ENCODE results near the gene TSKS. TPM values are rescaled to one million over a fixed set of nuclear protein-coding genes. Genes with fewer than 3 reads are reported as not detected.

Gene TSKS
- total RNA-seq, 1 experiment from 2014 or later, result 0.76 TPM

GRCh38 chr19:49692147-49692506 lies 71.0 kb downstream of the TSKS start:
- Histone ChIP-seq H3K27ac (ENCODE audit: low read depth, low read length) (no peak overlapping the region), H3K9me3 (ENCODE audit: control insufficient read depth in 1 of 2, insufficient read depth in 1 of 2, low read depth in 1 of 2, low read length in 2 of 2) (no peaks in the 10 kb centered on the region), H3K27me3 (ENCODE audit: insufficient read depth, low read length) (no peaks in the 10 kb centered on the region), H3K36me3 (ENCODE audit: control insufficient read depth in 1 of 2, insufficient read depth in 2 of 2, low read length in 2 of 2) (peaks cover 5 to 9% of the 10 kb centered on the region in 2 experiments; a peak in 2 of 4 replicates), H3K4me3 (replicated peaks in 1 of 2; ENCODE audit: low read depth in 1 of 2, low read length in 2 of 2) (no peak overlapping the region), H3K9me2 (ENCODE audit: insufficient read depth) (no peaks in the 10 kb centered on the region), H3K4me2 (ENCODE audit: low read length) (no peak overlapping the region), H2AFZ (ENCODE audit: low read depth, low read length, poor library complexity, severe bottlenecking) (no peak overlapping the region), H3K4me1 (ENCODE audit: control insufficient read depth in 1 of 2, insufficient read depth in 2 of 2, low read length in 2 of 2) (peaks cover 0 to 26% of the 10 kb centered on the region in 2 experiments; a peak in 2 of 4 replicates), H3K9ac (ENCODE audit: low read length) (no peak overlapping the region), H3K79me2 (ENCODE audit: insufficient read depth, low read length) (no peaks in the 10 kb centered on the region), H4K20me1 (ENCODE audit: insufficient read depth) (no peaks in the 10 kb centered on the region)
- no TSS peak for BruUV-seq (replicated peaks)
- POLR2A ChIA-PET, result no interaction called here
- intact Hi-C loops (cut with micrococcal nuclease), result no loop called here
- TF ChIP-seq CBX3 (IDR thresholded peaks at IDR 0.05; ENCODE audit: low read depth), result no peak
- no peak for TF ChIP-seq CEBPB (IDR thresholded peaks at IDR 0.05; ENCODE audit: low read depth)
- peak; percentile 33 for TF ChIP-seq POLR2A (IDR thresholded peaks at IDR 0.05; ENCODE audit: borderline replicate concordance, extremely low read depth, insufficient read depth, insufficient read length)
- no peak for DNase-seq (ENCODE audit: low read depth, low spot score)
- ATAC-seq, result no peak
- RAD21 ChIA-PET (ENCODE audit: low non-redundant PET in 1 of 2, low total read pairs in 2 of 2, uncharacterized antibody in 2 of 2, unreplicated experiment in 2 of 2), result no interaction called here
- CTCF ChIA-PET, result no interaction called here

- peak overlapping the region; percentile 28 to 58 for H3K4me3 ChIP-seq (replicated peaks in 1 of 2; ENCODE audit: low read depth in 1 of 2, low read length in 2 of 2)
- no peak for TF ChIP-seq SP1 (IDR thresholded peaks at IDR 0.05; ENCODE audit: low read depth)
- no peak for TF ChIP-seq CBX3 (IDR thresholded peaks at IDR 0.05; ENCODE audit: low read depth)
- no peak for TF ChIP-seq YY1 (IDR thresholded peaks at IDR 0.05; ENCODE audit: extremely low read depth, insufficient replicate concordance, low read depth, low read length)
- TF ChIP-seq SIN3A (IDR thresholded peaks at IDR 0.05; ENCODE audit: low read depth), result no peak
- TF ChIP-seq SRF (IDR thresholded peaks at IDR 0.05; ENCODE audit: low read depth), result no peak
- TF ChIP-seq EGR1 (IDR thresholded peaks at IDR 0.05; ENCODE audit: low read depth), result no peak
- no peak for TF ChIP-seq POLR2A (IDR thresholded peaks at IDR 0.05; ENCODE audit: borderline replicate concordance, extremely low read depth, insufficient read depth, insufficient read length)
- no peak for TF ChIP-seq RAD21 (IDR thresholded peaks at IDR 0.05; ENCODE audit: low read depth)
- no peak for TF ChIP-seq ZBTB33 (IDR thresholded peaks at IDR 0.05; ENCODE audit: extremely low read depth, insufficient replicate concordance, low read length)
- H2AFZ ChIP-seq (ENCODE audit: low read depth, low read length, poor library complexity, severe bottlenecking), result no peak overlapping the region
- no peak for ATAC-seq
- H3K9me2 ChIP-seq (ENCODE audit: insufficient read depth), result no peaks in the 10 kb centered on the region
- peak overlapping the region; percentile 80 for H3K4me2 ChIP-seq (ENCODE audit: low read length)
- CTCF ChIA-PET, result interaction anchor here (1.2 kb wide), 1 partner anchor 11 kb away, joined by 3 read pairs; no protein-coding TSS in a partner anchor
- no peak for DNase-seq (ENCODE audit: low read depth, low spot score)
- H3K27me3 ChIP-seq (ENCODE audit: insufficient read depth, low read length), result no peaks in the 10 kb centered on the region
- H3K9me3 ChIP-seq (ENCODE audit: control insufficient read depth in 1 of 2, insufficient read depth in 1 of 2, low read depth in 1 of 2, low read length in 2 of 2), result no peaks in the 10 kb centered on the region
- H3K27ac ChIP-seq (ENCODE audit: low read depth, low read length), result no peak overlapping the region; the same call in 1 of the 2 replicates
- intact Hi-C loops (cut with micrococcal nuclease), result no loop called here
- no peaks in the 10 kb centered on the region for H4K20me1 ChIP-seq (ENCODE audit: insufficient read depth)
- POLR2A ChIA-PET, result no interaction called here
- H3K4me1 ChIP-seq (ENCODE audit: control insufficient read depth in 1 of 2, insufficient read depth in 2 of 2, low read length in 2 of 2), result peaks cover 0 to 26% of the 10 kb centered on the region in 2 experiments; a peak in 2 of 4 replicates
- H3K9ac ChIP-seq (ENCODE audit: low read length), result peak overlapping the region; percentile 59
- no peaks in the 10 kb centered on the region for H3K79me2 ChIP-seq (ENCODE audit: insufficient read depth, low read length)
- RAD21 ChIA-PET (ENCODE audit: low non-redundant PET in 1 of 2, low total read pairs in 2 of 2, uncharacterized antibody in 2 of 2, unreplicated experiment in 2 of 2), result interaction anchor here in 1 of 2 experiments (0.6 kb wide), 1 partner anchor 172 kb away, joined by 3 read pairs; no protein-coding TSS in a partner anchor
- peaks cover 8 to 11% of the 10 kb centered on the region in 2 experiments; a peak in 2 of 4 replicates for H3K36me3 ChIP-seq (ENCODE audit: control insufficient read depth in 1 of 2, insufficient read depth in 2 of 2, low read length in 2 of 2)
- BruUV-seq (replicated peaks), result no TSS peak
These were observed 71.6 kb downstream of the TSKS start for GRCh38 chr19:49691243-49692146.
